ENCODE measurements around the gene ETV3L.

- no peak for TF ChIP-seq CTCF (IDR thresholded peaks at IDR 0.05; ENCODE audit: insufficient read depth, low read depth, low read length)
- TF ChIP-seq EZH2 (IDR thresholded peaks at IDR 0.05; ENCODE audit: insufficient read depth, low read length): no peak
Observed at GRCh38 chr1:157142201-157142600, 42.6 kb upstream of the ETV3L start.
